Endothelial cell of hepatic sinusoid (primary cell): ENCODE results near the gene ULK3.

Experiments
- in situ Hi-C: cut with HindIII; loops from 2 replicates; pipeline ENCODE4 v1.10.0; 2017; ENCODE audit warnings: low sequenced_read_pairs

The ULK3 gene

DNA sequence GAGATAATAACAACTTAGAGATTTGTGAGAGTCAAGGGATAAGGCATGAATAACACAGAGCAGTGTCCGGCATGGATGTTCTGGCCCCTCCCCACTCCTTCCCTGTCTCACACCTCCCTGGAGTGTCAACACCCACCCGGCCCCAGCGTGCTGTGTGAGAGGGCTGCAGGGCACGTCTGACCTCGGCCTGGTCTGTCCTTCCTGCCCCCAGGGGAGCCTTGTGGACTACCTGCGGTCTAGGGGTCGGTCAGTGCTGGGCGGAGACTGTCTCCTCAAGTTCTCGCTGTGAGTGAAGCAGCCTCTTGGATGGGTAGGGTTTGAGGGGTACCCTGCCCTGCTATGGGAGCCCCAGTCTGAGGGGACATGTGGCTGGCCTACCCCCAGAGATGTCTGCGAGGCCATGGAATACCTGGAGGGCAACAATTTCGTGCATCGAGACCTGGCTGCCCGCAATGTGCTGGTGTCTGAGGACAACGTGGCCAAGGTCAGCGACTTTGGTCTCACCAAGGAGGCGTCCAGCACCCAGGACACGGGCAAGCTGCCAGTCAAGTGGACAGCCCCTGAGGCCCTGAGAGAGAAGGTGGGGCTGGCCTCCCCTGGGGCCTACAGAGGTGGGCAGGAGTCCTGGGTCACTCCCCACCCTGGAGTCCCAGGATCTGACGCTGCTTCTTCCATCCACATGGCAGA, 41.5 kb downstream of the ULK3 start:
- in situ Hi-C loops, result no loop called here

- in situ Hi-C loops, result no loop called here
Measured at GRCh38 chr15:74800559-74801094, 42.3 kb downstream of the ULK3 start.

GRCh38 chr15:74799856-74800558, 42.9 kb downstream of the ULK3 start:
- in situ Hi-C loops, result no loop called here

DNA sequence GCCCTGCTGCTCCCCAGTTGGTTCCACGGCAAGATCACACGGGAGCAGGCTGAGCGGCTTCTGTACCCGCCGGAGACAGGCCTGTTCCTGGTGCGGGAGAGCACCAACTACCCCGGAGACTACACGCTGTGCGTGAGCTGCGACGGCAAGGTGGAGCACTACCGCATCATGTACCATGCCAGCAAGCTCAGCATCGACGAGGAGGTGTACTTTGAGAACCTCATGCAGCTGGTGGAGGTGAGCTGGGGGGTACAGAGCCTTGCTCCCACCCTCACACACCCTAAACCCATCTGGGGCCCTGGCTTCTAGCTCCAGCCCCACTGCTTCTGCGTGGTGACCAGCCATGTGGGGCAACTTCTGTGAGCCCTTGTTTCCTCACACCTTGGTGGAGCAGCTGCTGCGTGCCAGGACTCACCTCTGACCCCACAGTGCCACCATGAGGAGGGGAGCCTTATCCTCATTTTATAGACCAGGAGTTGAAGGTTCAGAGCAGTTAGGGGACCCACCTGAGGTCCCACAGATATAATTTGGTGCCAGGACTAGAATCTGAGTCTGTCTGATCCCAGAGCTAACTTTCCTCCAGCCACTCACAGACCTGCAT, 43.6 kb downstream of the ULK3 start:
- in situ Hi-C loops, result no loop called here

DNA sequence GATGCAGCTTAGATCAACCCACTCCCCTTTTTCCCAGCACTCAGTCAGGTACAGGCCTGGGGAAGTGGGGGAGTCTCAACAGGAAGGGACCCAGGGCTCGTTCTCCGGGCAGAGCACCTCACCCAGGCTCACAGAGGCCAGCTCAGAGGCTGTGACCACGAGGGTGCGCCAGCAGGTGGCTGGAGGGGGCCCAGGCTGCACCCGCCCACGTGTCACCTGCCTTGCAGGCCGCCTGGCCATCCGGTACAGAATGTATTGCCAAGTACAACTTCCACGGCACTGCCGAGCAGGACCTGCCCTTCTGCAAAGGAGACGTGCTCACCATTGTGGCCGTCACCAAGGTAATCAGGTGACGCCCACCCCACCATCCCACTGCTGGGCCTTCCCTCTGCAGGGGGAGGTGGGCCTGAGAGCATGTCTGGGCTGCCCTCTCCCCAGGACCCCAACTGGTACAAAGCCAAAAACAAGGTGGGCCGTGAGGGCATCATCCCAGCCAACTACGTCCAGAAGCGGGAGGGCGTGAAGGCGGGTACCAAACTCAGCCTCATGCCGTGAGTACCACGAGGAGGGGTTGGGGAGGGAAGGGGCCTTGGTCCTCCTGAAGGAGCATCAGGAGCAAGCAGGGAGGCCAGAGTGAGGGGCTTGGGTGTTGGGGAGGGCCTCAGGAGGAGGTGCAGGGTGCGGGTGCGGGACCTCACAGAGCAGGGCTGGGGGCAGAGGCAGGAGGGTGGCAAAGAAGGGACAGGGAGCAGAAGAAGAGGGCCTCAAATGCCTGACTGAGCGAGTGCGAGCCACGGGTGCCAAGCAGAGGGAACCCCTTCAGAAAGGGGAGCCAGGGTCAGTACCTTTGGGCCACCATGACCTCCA, 44.3 kb downstream of the ULK3 start:
- in situ Hi-C loops, result no loop called here

- in situ Hi-C loops, result no loop called here
Measured at GRCh38 chr15:74795966-74796625, 46.9 kb downstream of the ULK3 start.

DNA sequence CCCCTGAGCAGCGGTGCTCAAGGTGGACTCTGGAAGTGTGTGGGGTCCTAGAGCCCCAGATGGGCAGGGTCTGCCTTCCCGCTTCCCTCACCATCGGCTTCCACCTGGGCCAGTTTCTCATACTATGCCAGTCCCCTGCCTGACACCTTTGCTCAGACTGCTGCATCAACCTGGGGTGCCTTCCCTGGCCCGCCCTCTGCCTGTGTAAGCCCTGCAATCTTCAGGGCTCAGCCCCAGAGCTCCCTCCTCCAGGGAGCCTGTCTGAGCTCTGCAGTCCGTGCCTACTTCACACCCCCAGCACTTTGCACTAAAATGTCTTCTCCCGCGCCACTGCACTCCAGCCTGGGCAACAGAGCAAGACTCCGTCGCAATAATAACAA, 48.0 kb downstream of the ULK3 start:
- in situ Hi-C loops, result no loop called here

GRCh38 chr15:74794248-74794969, 48.5 kb downstream of the ULK3 start:
- in situ Hi-C loops, result no loop called here

DNA sequence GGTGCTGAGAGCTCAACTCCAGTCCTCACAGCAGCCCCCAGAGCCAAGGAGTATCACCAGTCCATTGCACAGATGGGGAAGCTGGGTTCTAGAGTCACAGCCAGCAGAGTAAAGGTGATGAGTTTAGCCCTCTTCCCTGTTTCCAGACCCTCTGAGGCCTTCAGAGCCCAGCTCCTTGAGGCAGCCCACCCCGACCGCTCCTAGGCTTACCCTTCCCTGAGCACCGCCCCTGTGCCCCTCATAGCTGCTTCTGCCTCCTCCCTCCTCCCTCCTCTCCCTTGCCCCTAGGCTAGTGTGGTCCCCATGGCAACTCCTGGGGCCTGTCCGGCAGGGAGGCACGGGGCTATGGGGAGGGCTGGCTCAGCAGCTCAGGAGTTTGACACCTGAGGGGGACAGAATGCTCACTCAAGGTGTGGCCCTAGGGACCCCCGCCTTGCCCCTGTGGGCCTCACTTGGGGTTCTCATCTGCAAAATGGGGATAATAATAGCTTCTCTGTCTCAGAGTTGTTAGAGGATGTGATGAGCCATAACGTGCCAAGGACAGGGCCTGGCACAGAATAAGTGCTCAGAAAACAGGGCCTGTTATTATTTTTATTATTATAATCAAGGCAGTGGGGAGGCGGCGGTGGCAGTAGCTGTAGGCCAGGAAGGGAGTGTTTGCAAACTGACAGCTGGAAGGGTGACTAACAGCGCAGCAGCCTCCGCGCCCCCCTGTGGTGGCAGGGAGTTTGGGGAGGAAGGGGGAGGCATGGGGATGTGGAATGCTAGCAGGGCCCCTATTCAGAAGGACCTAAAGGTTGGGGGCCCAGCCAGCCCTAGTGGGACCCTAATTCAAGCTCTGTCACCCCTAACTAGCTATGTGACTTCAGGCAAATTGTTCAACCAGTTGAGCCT, 49.6 kb downstream of the ULK3 start:
- in situ Hi-C loops, result no loop called here

GRCh38 chr15:74792227-74793016, 50.5 kb downstream of the ULK3 start:
- in situ Hi-C loops, result no loop called here

DNA sequence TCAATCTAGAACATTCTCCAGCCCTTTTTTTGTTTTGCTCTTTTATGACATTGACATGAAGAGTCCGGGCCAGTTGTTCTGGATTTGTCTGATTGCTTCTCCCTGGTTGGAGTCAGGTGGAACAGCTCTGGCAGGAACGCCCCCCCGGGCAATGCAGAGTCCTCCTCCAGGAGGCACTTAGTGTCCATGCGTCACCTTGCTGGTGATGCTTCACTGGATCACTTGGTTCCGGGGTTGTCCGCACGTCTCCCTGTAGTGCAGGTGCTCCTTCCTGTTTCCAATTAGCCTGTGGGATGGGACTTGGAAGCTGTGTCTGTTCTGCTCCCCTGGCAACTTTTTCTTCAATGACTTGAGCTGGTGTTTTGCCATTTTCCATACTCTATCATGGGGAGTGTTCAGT, 51.3 kb downstream of the ULK3 start:
- in situ Hi-C loops, result no loop called here

DNA sequence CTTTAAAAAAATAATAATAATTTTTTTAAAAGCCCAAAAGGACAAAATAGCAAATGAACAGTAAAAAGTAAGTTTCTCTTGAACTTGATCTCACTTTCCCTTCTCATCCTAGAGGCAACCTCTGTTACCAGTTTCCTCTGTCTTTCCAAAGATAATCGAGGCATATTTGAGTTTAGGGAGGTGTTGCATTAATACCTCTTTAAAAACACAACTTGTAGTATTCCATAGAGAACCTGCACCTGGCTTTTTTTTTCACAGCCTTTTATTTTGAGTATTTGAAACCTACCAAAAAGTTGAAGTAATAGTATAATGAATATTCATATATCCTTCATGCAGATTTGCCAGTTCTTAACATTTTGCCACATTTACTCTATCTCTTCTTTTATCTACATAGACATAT, 51.9 kb downstream of the ULK3 start:
- in situ Hi-C loops, result no loop called here

- in situ Hi-C loops, result no loop called here
Measured at GRCh38 chr15:74790080-74790916, 52.7 kb downstream of the ULK3 start.

GRCh38 chr15:74789741-74790079, 53.2 kb downstream of the ULK3 start:
- in situ Hi-C loops, result no loop called here

- in situ Hi-C loops, result no loop called here
Measured at GRCh38 chr15:74789171-74789631, 53.8 kb downstream of the ULK3 start.

DNA sequence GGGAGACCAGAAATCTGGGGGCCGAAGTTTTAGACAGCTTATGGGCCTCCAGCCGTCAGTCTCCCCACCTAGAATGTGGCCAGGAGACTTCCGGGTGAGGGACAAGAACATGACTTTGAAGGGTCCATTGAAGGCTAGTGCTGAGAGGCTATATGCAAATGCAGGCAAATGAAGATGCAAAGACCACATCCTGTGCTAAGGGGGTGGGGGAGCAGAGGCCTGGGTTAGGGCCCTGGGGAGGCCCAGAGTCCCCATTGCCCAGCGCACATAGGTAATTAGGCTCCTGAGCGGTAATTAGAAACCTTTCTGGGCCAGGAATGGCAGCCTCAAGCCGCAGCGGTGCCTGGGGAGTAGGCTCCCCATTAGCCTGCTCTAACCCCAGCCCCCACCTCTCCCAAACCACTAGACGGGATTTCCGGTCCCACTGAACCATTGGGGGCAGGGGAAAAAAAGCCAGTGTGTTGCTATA, 54.2 kb downstream of the ULK3 start:
- in situ Hi-C loops, result no loop called here

GRCh38 chr15:74788042-74788682, 54.8 kb downstream of the ULK3 start:
- in situ Hi-C loops, result no loop called here
